Activated naive CD4-positive, alpha-beta T cell treated with anti-CD3 and anti-CD28 coated beads for 36 hours (primary cell): ENCODE results near the gene USP30. TPM values are rescaled to one million over a fixed set of nuclear protein-coding genes. Genes with fewer than 3 reads are reported as not detected.

Experiments used
- CTCF ChIA-PET: fragments of 350-600 bp; sonication (Branson Sonifier 250); formaldehyde crosslinking; loops from one replicate; lab custom pipeline; 2021; ENCODE audit warnings: antibody characterized with exemption; lab: Charles Lee
- DNase-seq: peaks from one replicate; pipeline ENCODE4 v3.0.0-alpha.2; 2020
- H3K27ac Mint-ChIP-seq: one replicate; pipeline ENCODE4 v1.8.0; 2021; ENCODE audit warnings: mild to moderate bottlenecking, mixed read lengths
- H3K27me3 Mint-ChIP-seq: one replicate; pipeline ENCODE4 v1.8.0; 2021; ENCODE audit warnings: low read depth, mixed read lengths
- H3K36me3 Mint-ChIP-seq: one replicate; pipeline ENCODE4 v1.8.0; 2021; ENCODE audit warnings: low read depth, mixed read lengths
- H3K4me1 Mint-ChIP-seq: one replicate; pipeline ENCODE4 v1.8.0; 2021; ENCODE audit warnings: low read depth, mixed read lengths
- H3K4me3 Mint-ChIP-seq: one replicate; pipeline ENCODE4 v1.8.0; 2021; ENCODE audit warnings: mild to moderate bottlenecking, moderate library complexity, mixed read lengths
- H3K9me3 Mint-ChIP-seq: one replicate; pipeline ENCODE4 v1.8.0; 2021; ENCODE audit warnings: mixed read lengths
- intact Hi-C: fragments of 100-400 bp; cut with micrococcal nuclease; formaldehyde crosslinking; loops from one replicate; pipeline ENCODE4 v1.15.1; 2023
- total RNA-seq, 2 experiments: library from RNA; stranded (reverse); gene quantifications; one replicate each; pipeline ENCODE4 v1.2.3, GENCODE V29; 2021

The USP30 gene
- total RNA-seq, 2 experiments from 2014 or later: 11.0 to 11.5 TPM

- H3K27ac Mint-ChIP-seq: no peak overlapping the region
Measured at GRCh38 chr12:109056891-109057290, 4.5 kb downstream of the USP30 start.

GRCh38 chr12:109057376-109057775 lies 5.0 kb downstream of the USP30 start:
- Mint-ChIP-seq H3K4me3 (no peak overlapping the region), H3K4me1 (peaks cover 4% of the 10 kb centered on the region), H3K27me3 (no peaks in the 10 kb centered on the region), H3K27ac (no peak overlapping the region), H3K36me3 (peaks cover 4% of the 10 kb centered on the region), H3K9me3 (no peaks in the 10 kb centered on the region)
- DNase-seq: no peak
- intact Hi-C loops: no loop called here
- CTCF ChIA-PET: no interaction called here

More at GRCh38 chr12:109056891-109057290, 4.5 kb downstream of the USP30 start:
- peaks cover 8% of the 10 kb centered on the region for H3K4me1 Mint-ChIP-seq
- intact Hi-C loops: no loop called here
- H3K4me3 Mint-ChIP-seq: no peak overlapping the region
- H3K9me3 Mint-ChIP-seq: no peaks in the 10 kb centered on the region
- DNase-seq: no peak
- H3K36me3 Mint-ChIP-seq: peaks cover 5% of the 10 kb centered on the region
- no peaks in the 10 kb centered on the region for H3K27me3 Mint-ChIP-seq
- CTCF ChIA-PET: interaction anchor here (4.2 kb wide), 1 partner anchor 37 kb away, joined by 27 read pairs; the partner anchor contains the start of gene ALKBH2

- intact Hi-C loops: no loop called here
- no peaks in the 10 kb centered on the region for H3K27me3 Mint-ChIP-seq
- no peak for DNase-seq
- peaks cover 7% of the 10 kb centered on the region for H3K36me3 Mint-ChIP-seq
- H3K4me3 Mint-ChIP-seq: no peak overlapping the region
- H3K9me3 Mint-ChIP-seq: no peaks in the 10 kb centered on the region
- no peak overlapping the region for H3K27ac Mint-ChIP-seq
- peaks cover 8% of the 10 kb centered on the region for H3K4me1 Mint-ChIP-seq
- CTCF ChIA-PET: no interaction called here
Measured at GRCh38 chr12:109058773-109059172, 6.4 kb downstream of the USP30 start.

GRCh38 chr12:109064143-109064542 lies 11.8 kb downstream of the USP30 start:
- CTCF ChIA-PET: interaction anchor here (0.6 to 0.8 kb wide), 2 partner anchors 29 to 174 kb away, joined by 3 to 7 read pairs; partner anchors contain the start of gene ALKBH2
- Mint-ChIP-seq H3K4me1 (peaks cover 4% of the 10 kb centered on the region), H3K9me3 (no peaks in the 10 kb centered on the region), H3K27ac (no peak overlapping the region), H3K27me3 (no peaks in the 10 kb centered on the region), H3K36me3 (peaks cover 10% of the 10 kb centered on the region), H3K4me3 (no peak overlapping the region)
- no peak for DNase-seq
- intact Hi-C loops: no loop called here

- peaks cover 13% of the 10 kb centered on the region for H3K36me3 Mint-ChIP-seq
- H3K4me3 Mint-ChIP-seq: no peak overlapping the region
- intact Hi-C loops: no loop called here
- no peak for DNase-seq
- CTCF ChIA-PET: no interaction called here
- H3K27ac Mint-ChIP-seq: no peak overlapping the region
- no peaks in the 10 kb centered on the region for H3K27me3 Mint-ChIP-seq
- peaks cover 4% of the 10 kb centered on the region for H3K4me1 Mint-ChIP-seq
- no peaks in the 10 kb centered on the region for H3K9me3 Mint-ChIP-seq
Measured at GRCh38 chr12:109065154-109065852, 12.9 kb downstream of the USP30 start.

GRCh38 chr12:109065853-109066193 lies 13.4 kb downstream of the USP30 start:
- Mint-ChIP-seq H3K4me3 (no peak overlapping the region), H3K36me3 (peaks cover 13% of the 10 kb centered on the region), H3K27me3 (no peaks in the 10 kb centered on the region), H3K9me3 (no peaks in the 10 kb centered on the region), H3K27ac (no peak overlapping the region), H3K4me1 (peaks cover 4% of the 10 kb centered on the region)
- CTCF ChIA-PET: no interaction called here
- DNase-seq: no peak
- intact Hi-C loops: no loop called here

- CTCF ChIA-PET: interaction anchor here (1.3 kb wide), 1 partner anchor 42 kb away, joined by 3 read pairs; no protein-coding TSS in a partner anchor
- Mint-ChIP-seq H3K27ac (no peak overlapping the region), H3K36me3 (peaks cover 21% of the 10 kb centered on the region), H3K4me3 (no peak overlapping the region), H3K27me3 (no peaks in the 10 kb centered on the region), H3K9me3 (no peaks in the 10 kb centered on the region), H3K4me1 (no peaks in the 10 kb centered on the region)
- no peak for DNase-seq
- intact Hi-C loops: no loop called here
Measured at GRCh38 chr12:109069307-109070271, 17.2 kb downstream of the USP30 start.

- no peak overlapping the region for H3K27ac Mint-ChIP-seq
- H3K4me1 Mint-ChIP-seq: no peaks in the 10 kb centered on the region
- H3K36me3 Mint-ChIP-seq: peaks cover 53% of the 10 kb centered on the region
Measured at GRCh38 chr12:109074866-109075265, 22.5 kb downstream of the USP30 start.

GRCh38 chr12:109082751-109083150 lies 30.4 kb downstream of the USP30 start:
- peaks cover 6% of the 10 kb centered on the region for H3K9me3 Mint-ChIP-seq

More at GRCh38 chr12:109074866-109075265, 22.5 kb downstream of the USP30 start:
- no peak for DNase-seq
- intact Hi-C loops: no loop called here
- CTCF ChIA-PET: no interaction called here
- no peak overlapping the region for H3K4me3 Mint-ChIP-seq
- peaks cover 6% of the 10 kb centered on the region for H3K9me3 Mint-ChIP-seq
- H3K27me3 Mint-ChIP-seq: no peaks in the 10 kb centered on the region

GRCh38 chr12:109084425-109084824 lies 32.0 kb downstream of the USP30 start:
- H3K9me3 Mint-ChIP-seq: peaks cover 2% of the 10 kb centered on the region
- intact Hi-C loops: no loop called here
- H3K4me3 Mint-ChIP-seq: no peak overlapping the region
- H3K4me1 Mint-ChIP-seq: no peaks in the 10 kb centered on the region
- no peaks in the 10 kb centered on the region for H3K27me3 Mint-ChIP-seq
- CTCF ChIA-PET: no interaction called here
- DNase-seq: no peak
- no peak overlapping the region for H3K27ac Mint-ChIP-seq
- H3K36me3 Mint-ChIP-seq: peaks cover 24% of the 10 kb centered on the region

More at GRCh38 chr12:109082751-109083150, 30.4 kb downstream of the USP30 start:
- Mint-ChIP-seq H3K36me3 (peaks cover 26% of the 10 kb centered on the region), H3K27ac (no peak overlapping the region), H3K4me3 (no peak overlapping the region), H3K4me1 (no peaks in the 10 kb centered on the region), H3K27me3 (no peaks in the 10 kb centered on the region)
- CTCF ChIA-PET: no interaction called here
- intact Hi-C loops: no loop called here
- DNase-seq: no peak

- no peak overlapping the region for H3K4me3 Mint-ChIP-seq
- peaks cover 19% of the 10 kb centered on the region for H3K36me3 Mint-ChIP-seq
- no peak overlapping the region for H3K27ac Mint-ChIP-seq
- CTCF ChIA-PET: interaction anchor here (2.2 kb wide), 1 partner anchor 27 kb away, joined by 7 read pairs; no protein-coding TSS in a partner anchor
- DNase-seq: no peak
- intact Hi-C loops: no loop called here
- H3K4me1 Mint-ChIP-seq: peaks cover 9% of the 10 kb centered on the region
- no peaks in the 10 kb centered on the region for H3K9me3 Mint-ChIP-seq
- H3K27me3 Mint-ChIP-seq: no peaks in the 10 kb centered on the region
Measured at GRCh38 chr12:109085590-109085989, 33.2 kb downstream of the USP30 start.

GRCh38 chr12:109087250-109087649 lies 34.9 kb downstream of the USP30 start:
- Mint-ChIP-seq H3K27ac (no peak overlapping the region), H3K4me1 (peaks cover 25% of the 10 kb centered on the region), H3K27me3 (no peaks in the 10 kb centered on the region), H3K4me3 (no peak overlapping the region), H3K9me3 (no peaks in the 10 kb centered on the region), H3K36me3 (peaks cover 22% of the 10 kb centered on the region)
- intact Hi-C loops: no loop called here
- CTCF ChIA-PET: interaction anchor here (2.2 kb wide), 1 partner anchor 25 kb away, joined by 7 read pairs; no protein-coding TSS in a partner anchor
- no peak for DNase-seq
